HG03196 (cell line): ENCODE results near the gene PCED1B.

ENCODE experiments used
- ATAC-seq: cut with Tn5 transposase; IDR thresholded peaks from one replicate; pipeline ENCODE4 v1.9.1; 2021; ENCODE audit not compliant: unreplicated experiment

The PCED1B gene

DNA sequence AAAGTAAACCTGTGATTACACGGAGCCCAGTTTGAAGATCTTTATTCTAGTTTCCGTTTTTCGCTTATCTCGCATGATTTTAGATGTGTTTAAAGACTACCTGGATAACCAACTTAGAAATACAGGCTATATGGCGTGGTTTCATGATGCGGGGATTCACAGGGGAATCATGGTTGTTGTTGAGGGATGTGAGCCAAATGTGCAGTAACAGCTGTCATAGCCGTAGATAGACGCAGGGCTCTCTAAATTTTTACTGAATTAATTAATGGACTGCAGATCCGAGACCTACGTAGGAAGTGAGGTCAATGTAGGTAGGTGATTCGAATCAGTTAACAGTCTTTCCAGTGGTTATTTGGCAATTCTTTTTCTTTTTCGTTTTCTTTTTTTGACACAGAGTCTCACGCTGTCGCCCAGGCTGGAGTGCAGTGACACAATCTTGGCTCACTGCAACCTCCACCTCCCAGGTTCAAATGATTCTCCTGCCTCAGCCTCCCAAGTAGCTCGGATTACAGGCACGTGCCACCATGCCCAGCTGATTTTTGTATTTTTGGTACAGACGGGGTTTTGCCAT, 145.2 kb downstream of the PCED1B start:
- ATAC-seq, result no peak

DNA sequence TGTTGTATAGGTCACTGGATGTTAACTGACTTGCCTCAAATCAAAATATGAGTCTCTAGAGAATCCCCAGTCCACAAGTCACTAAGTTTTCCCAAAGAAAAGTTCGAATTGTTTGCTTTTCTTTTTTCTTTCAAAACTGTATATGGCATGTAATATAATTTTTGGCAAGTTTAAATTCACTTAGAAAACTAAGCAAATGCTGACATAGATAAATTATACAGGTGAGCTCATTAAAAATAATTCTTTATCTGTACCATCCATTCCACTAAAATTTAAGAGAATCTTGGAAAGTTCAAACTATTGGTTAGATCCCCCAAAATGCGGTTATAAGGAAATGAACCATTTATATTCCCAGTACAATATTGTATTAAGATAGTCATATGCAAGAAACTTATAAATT, 145.9 kb downstream of the PCED1B start:
- no peak for ATAC-seq

GRCh38 chr12:47226199-47226598, 146.8 kb downstream of the PCED1B start:
- ATAC-seq, result no peak

- ATAC-seq, result no peak
These were observed 149.4 kb downstream of the PCED1B start for GRCh38 chr12:47228802-47229201.

DNA sequence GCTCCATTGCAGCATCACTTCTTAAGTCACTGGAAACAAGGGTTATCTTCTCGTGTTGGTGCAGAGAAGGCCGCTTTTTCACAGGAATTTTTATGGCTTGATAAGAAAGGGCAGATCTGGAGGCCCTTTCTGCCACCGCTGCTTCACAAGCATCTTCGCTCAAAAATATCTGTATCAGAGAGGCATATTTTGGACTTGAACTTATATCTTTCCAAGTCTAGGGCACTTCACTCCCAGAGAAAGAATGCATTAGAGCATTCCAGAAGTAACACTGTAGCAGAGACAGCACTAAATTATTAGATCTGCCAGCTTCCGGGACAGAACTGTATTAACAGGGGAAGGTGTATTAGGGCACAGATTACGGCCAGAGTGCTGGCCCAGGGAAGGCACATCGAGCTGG, 152.0 kb downstream of the PCED1B start:
- ATAC-seq, result no peak

GRCh38 chr12:47234576-47235141, 155.2 kb downstream of the PCED1B start:
- ATAC-seq, result no peak

DNA sequence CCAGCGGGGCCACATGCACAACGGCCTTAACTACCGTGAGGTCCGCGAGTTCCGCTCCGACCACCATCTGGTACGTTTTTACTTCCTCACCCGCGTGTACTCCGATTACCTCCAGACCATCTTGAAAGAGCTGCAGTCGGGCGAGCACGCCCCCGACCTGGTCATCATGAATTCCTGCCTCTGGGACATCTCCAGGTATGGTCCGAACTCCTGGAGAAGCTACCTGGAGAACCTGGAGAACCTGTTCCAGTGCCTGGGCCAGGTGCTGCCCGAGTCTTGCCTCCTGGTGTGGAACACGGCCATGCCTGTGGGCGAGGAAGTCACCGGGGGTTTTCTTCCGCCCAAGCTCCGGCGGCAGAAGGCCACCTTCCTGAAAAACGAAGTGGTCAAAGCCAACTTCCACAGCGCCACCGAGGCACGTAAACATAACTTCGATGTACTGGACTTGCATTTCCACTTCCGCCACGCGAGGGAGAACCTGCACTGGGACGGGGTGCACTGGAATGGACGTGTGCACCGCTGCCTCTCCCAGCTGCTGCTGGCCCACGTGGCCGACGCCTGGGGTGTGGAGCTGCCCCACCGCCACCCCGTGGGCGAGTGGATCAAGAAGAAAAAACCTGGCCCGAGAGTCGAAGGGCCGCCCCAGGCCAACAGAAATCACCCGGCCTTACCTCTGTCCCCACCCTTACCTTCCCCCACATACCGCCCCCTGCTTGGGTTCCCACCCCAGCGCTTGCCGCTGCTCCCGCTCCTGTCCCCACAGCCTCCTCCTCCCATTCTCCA, 156.0 kb downstream of the PCED1B start:
- no peak for ATAC-seq

DNA sequence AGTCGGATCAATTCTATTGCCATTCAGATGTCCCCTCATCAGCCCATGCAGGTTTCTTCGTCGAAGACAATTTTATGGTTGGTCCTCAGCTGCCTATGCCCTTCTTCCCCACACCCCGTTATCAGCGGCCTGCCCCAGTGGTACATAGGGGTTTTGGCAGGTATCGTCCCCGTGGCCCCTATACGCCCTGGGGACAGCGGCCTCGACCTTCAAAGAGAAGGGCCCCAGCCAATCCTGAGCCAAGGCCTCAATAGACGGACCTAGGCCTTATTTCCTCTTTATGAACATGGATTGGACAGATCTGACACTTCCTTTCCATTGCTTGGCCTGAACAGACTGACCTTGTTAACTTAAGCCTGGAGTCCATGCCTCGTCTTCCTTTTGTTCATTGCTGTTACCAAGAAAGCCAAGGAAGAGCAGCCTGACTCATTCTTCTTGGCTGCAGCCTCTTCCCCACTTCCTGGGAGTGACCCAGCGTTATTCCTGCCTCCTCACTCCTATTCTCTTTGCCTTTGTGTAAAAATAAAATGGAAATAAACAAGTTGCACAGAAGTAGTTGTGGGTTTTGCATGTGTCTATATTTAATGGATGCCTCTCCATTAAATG, 156.8 kb downstream of the PCED1B start:
- no peak for ATAC-seq

- no peak for ATAC-seq
These were observed 158.4 kb downstream of the PCED1B start for GRCh38 chr12:47237751-47238211.

GRCh38 chr12:47238669-47239114, 159.3 kb downstream of the PCED1B start:
- no peak for ATAC-seq

GRCh38 chr12:47242426-47242825, 163.0 kb downstream of the PCED1B start:
- no peak for ATAC-seq

DNA sequence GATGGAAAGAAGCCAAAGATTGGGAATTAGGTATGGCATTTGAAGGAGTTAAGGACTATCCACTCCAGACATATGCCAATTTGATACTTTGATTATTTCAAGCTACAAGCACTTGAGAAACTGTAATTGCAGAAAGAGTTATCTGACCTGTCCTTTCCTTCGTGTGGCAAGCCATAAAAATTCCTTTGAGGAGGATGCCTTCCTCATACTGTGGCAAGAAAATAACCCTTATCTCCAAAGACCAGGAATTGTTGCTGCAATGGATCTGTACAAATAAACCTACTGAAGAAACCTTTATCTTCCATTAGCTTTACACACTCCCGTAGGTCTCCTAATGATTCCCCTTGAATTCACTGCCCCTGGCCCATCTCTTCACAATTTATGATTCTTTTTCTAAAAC, 165.4 kb downstream of the PCED1B start:
- ATAC-seq, result no peak

GRCh38 chr12:47245623-47246022, 166.2 kb downstream of the PCED1B start:
- no peak for ATAC-seq

GRCh38 chr12:47247418-47247817, 168.0 kb downstream of the PCED1B start:
- ATAC-seq, result no peak

DNA sequence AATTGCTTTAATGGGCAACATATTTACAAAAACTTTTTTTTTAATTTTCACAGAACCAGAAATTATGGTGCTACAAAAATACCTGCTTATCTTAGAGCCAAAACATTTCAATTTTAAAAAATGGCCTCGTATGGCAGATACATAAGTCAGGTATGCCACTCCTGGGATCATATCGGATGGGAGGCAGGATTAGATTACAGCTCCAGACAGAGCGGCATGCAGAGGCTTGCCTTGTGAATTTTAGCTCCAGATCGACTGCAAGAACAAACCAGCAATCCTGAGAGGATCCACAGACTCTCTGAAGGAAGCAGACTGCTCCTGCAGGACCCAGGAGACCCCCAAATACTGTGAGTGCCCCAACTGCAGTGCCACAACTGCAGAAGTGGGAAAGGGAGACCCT, 169.7 kb downstream of the PCED1B start:
- no peak for ATAC-seq

GRCh38 chr12:47249719-47250357, 170.4 kb downstream of the PCED1B start:
- ATAC-seq, result no peak

DNA sequence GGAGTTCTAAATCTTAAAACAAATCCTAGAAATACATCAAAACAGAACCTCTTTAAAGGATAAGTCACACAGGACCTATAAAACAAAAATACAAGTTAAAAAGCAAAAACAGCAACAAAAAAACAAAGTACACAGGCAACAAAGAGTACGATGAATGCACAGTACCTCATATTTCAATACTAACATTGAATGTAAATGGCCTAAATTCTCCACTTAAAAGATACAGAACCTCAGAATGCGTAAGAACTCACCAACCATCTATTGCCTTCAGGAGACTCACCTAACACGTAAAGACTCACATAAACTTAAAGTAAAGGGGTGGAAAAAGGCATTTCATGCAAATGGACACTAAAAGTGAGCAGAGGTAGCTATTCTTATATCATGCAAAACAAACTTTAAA, 172.5 kb downstream of the PCED1B start:
- ATAC-seq, result no peak

- no peak for ATAC-seq
These were observed 185.5 kb downstream of the PCED1B start for GRCh38 chr12:47264951-47265350.

GRCh38 chr12:47265391-47265790, 186.0 kb downstream of the PCED1B start:
- ATAC-seq, result no peak

DNA sequence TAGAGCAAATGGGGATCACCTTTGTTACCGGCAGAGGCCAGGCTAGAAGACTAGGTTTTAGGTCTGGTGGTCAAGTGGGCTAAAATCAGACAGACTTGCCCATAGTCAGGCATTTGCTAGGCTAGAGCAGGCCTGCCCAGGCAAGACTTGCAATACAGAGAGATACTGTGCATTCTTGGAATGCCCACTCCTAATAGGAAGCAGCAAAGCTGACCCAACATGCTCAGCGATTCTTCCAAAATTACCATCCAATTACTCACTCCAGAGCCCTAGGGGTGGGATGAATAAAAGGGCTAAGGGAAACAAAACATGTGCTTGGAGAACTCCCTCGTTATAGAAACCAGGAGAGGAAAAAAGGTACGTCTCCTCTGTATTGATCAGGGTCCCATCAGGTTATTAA, 188.2 kb downstream of the PCED1B start:
- ATAC-seq, result no peak
